Central memory CD4-positive, alpha-beta T cell (primary cell): Measurements from ENCODE around the gene NID2.

Experiments
- DNase-seq: peaks from one replicate; pipeline ENCODE4 v3.0.0; 2022

NID2 gene

DNA sequence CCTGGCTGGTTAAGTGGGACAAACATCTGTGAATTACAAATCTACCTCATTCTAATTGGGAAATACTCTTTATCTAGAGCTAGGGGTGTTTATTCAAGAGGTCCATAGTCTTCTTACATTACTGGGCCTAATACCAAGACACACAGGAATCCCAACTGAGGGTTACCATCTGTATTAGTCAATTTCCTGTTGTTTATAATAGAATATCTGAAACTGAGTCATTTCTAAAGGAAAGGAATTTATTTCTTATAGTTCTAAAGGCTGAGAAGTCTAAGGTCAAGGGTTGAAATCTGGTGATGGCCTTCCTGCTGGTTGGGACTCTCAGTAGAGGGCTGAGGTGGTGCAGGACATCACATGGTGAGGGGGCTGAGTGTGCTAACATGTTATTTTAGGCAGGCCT lies 43.5 kb downstream of the NID2 start:
- DNase-seq: no peak

DNA sequence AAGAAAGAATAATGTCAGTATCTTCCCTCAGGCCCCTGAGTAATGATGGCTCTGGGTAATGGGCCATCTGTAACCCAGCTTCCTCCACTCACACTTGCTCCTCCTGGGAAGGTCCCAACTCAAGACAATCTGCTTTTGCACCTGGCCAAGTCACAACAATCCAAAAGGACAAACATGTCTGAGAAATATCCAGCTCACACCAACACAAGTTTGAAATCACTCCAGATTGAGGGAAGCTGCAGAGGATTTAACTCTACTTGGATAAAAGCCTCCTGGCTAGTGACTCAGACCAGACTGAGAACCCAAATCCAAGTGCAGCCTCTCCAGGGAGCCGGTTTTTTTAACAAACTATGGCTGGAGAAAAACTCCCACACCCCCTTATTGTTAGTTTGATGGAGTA lies 45.3 kb downstream of the NID2 start:
- no peak for DNase-seq

DNA sequence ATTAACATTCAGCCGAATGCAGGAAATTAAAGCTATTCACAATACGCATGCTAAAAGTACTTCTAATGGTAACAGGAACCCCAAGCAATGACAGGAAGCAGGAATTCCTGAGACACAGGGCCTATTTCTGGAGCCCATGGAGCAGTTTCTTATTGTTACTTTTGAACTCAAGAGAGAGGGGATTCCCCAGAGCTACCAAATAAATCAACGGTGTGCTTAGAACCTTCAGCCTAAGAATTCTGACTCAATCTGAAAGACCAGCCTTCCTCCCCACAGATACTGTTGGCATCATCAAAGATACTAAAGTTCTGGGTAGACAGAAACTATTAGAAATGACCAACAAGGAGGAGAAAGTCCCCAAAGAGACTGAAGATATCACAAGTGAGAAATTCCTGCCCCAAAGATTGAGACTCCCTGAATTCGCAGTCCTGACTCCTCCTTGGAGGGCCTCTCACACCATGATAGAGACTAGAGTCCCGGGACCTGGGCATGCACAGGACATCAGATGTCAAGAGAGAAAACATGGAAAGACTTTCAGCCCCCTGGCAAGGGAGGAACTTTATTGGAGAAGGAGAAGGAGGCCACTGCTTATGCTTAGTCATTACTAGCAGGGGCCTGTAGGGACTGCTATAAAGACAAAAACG lies 46.8 kb downstream of the NID2 start:
- DNase-seq: no peak

DNA sequence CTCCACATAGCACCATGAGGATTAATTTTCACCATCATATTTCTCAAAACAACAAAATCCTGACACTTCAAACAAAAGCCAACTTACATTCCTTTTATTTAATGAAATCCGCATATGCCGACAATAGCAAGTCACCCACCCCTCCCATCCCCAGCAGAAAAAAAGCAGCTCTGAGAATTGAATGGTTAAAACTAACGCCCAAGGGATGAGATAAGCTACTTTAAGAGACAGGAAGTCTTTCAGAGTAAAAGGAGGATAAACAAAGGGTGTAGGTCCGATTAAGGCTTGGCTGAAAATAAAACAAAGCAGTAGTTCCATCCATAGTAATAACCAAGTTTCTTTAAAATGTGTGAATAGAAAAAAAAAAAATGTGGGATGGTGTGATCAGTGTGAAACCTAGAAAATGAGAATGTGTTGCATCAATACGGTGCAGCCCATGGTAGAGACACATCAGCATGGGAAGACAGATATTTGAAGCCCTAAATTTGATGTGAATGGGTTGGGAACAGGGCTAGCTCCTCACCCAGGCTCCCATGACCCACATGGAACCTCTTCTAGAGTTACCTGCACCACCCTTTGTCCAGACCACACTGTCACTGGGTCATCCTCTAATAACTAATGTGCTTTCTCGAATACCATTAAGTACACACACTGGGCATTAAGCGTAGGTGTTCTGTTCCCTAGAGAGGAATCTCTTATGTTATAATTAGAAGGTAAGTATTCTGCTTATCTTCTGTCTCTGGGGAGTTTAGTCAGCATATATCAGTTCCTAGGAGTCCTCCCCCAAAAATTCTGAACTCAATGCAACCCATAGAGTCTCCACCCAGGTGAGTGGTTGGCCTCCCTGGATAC lies 47.8 kb downstream of the NID2 start:
- no peak for DNase-seq

DNA sequence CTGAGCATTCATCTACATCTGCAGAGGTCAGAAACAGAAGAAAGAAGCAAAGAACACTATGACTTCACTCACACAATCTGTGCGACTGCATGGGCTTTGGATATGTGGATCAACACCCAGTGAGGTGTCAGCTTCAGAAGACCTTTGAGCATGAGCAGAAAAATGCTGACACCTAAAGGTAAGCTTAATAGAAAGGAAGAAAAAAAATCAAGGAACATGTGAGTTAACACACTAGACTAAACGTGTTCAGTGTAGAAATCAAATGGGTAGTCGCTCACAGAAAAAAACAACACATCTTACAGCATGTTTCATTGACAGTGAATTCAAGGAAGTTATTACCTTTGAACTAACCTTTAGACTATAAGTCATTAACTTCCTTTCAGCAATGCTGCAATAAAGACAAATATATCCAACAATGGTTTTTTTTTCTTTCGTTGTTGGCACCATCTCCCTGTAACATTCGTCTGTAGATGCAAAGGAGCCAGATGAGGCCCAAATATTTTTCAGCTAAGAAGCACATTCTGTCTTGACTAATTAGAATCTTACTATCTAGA lies 48.6 kb downstream of the NID2 start:
- no peak for DNase-seq

DNA sequence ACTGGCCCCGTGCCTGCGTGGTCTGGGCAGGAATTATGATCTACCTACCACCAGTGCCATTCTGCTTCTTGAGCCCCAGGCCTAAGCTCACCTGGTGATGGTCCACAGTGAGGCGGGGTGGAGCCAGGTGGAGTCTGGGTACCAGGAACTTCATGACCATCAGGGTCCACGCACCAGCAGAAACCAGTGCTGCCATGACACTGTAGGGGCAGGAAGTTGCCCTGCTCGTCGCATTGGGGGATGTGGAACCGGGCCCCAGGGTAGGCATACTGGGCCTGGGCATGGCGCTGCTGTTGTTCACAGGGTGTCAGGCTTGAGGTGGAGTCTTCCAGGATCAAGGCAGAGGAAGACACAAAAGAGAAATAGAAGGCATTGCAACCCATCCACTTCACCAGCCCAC lies 49.9 kb downstream of the NID2 start:
- no peak for DNase-seq

DNA sequence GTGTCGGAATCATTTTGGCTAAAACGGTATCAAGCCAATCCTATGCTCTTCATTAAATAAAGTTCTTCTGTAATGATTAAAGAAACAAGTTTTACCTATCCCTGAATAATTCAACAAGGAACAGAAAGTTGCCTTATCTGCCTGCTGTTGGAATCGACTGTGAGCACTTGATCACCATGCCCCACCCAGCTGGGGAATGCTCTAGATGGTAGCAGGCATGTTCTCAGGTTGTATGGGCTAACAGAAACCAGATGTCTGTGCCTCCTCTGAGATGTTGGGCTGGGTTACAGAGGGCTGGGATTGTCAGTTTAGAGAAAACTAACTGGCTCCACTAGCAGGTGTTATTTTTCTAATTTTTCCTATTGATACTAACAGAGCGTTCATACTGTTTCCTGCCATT lies 50.6 kb downstream of the NID2 start:
- no peak for DNase-seq

DNA sequence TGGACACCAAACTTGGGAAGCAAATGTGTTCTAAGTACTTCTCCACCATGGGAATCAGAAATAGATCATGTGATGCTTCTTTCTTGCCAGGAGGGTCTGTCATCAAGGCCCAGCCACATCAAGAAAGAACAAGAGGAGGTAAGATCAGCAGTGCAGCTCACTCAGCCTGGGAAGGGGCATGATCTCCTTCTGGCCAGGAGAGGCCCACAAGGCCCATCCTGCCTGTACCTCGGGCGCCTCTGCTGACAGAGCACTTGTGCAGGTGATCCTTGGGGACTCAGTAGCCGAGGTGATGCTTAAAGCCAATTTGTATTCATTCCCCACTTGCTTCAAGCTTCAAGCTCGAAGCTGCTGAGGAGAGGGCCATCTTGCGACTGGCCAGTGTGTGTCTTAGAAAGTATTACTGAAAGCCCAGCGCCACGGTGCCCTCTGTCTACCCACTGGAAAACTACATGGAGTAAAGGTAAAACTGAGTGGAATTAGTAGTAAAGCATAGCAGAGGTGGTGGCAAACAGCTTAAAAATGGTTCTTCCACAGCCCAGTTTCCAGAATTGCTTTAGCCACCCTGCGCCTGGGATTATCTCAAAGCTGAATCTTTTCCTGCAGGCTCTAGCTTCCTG lies 53.3 kb downstream of the NID2 start:
- DNase-seq: no peak

DNA sequence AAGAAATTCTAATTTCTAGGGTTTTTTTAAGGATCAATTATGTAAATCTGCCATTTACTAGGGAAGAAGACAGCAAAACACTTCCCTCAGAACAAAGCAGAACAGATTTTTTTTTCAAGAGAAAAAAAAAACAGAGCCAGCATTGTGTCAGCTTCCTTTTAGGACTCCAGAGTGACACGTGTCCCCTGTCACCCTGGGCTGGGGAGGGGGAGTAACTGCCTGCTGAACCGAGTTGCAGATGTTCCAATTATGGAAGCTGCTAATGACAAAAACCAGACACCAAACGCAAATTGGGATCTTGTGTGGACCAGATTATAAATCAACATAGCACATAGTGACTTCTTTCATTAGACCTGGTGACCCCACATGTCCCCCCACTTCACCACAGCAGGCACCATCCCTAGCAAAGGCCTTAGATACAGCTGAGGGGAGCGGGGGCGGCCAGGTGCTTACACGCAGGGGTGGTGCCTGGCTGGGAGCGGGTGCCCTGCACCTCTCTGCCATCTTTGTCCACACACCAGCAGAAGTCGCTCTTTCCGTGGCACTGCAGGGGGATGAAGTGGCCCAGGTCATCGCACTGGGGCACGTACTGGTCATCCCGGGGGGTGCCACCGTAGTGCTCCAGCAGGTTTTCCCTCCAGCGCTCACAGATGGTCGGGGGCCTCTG lies 54.1 kb downstream of the NID2 start:
- no peak for DNase-seq

DNA sequence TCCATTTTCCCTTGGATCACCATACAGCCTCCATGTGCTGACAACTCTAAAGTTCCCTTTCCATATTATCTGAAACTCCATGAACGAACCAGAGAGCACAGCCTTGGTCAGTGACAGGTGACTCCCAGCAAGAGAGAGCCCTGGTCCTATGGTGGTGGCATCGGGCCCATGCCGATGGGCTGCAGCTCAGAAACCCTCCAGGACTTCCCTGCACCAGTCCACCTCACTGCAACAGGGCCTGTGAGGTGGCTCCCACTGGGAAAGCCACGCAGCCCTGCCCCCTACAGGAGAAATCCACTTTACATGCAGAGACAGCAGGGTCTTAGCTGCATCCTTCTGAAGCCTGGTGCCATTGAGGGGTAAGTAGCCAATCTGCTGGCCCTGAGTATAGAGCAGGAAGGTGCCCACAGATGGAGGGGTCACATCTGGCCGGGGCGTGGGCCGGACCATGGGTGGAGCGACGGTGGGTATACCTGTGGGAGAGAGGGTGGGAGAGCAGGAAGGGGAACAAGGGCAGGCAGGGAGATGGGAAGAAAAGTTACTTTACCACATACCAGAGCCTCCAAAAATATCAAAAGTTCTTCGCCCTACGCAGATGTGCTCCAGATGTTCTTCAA lies 54.8 kb downstream of the NID2 start:
- DNase-seq: no peak

DNA sequence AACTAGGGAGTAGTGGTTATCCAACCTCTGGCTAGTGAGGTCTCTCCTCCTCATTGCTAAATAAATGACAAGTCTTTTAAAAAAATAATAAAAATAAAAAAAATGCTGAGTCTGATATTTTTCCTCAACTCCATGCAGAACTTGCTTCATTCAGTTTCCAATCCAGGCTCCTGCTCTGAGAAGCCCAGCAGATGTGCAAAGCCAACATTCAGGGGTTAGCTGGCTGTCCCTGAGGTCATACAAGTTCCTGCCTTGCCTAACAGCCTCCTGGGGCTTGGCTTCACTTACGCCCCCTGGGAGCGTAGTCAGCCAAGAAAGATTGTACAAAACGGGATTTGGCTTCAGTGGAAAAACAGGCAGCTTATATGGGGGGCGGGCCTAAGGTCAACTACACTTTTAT lies 56.2 kb downstream of the NID2 start:
- no peak for DNase-seq

DNA sequence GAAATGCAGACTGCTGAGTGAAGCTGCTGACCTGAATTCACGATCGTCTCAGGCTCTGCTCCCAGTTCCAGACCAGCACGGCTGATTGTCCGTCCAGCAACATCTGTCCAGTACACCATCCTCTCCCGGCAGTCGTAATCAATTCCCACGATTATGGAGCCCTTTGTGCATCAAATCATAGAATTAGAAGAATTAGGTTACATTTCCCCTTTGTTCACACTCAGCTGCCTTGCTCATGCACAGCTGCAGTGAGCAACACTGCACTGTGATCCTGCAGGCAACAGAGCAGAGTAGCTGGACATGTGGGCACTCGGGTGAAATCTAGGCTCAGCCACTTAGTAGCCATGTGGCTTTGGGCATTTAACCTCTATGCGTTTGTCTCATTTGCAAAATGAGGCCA lies 57.3 kb downstream of the NID2 start:
- DNase-seq: no peak

DNA sequence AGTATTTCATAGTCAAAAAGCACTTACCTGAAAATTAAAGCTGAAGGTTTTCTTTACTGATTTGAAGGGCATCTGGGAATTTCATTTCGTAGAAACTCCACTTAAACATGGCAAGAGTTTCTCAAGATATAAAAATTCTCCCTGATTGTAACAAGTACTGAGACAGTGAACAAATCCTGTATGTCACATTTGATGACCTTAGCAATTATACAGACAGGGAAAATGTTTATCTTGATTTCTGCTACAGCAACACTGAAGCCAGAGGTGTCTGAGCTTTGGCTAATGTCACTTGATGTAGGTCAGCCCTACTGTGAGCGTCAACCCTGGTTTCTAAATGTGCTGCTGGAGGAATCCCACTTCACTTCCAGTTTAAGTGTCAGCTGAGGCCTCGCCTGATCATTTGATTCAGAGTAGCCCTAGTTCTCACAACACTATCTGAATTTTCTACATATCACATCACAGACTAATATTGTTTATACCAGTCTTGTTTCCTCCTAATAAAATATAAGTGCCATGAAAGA lies 58.6 kb downstream of the NID2 start:
- no peak for DNase-seq

DNA sequence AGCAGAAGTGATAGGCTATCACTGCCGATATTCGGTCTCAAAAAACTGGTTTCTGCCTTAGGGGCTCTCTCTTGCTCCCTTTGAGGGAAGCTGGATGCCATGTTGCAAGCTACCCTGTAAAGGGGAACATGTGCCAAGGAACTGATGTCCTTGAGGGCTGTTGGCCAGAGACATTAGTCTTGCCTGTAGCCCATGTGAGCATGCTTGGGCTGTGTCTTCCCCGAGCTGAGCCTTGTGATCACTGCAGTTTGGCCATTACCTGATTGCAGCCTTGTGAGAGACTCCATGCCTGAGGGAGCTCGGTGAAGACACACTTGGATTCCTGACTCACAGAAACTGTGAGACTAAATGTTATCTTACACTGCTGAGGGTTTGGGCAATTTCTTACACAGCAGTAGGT lies 60.7 kb downstream of the NID2 start:
- no peak for DNase-seq

DNA sequence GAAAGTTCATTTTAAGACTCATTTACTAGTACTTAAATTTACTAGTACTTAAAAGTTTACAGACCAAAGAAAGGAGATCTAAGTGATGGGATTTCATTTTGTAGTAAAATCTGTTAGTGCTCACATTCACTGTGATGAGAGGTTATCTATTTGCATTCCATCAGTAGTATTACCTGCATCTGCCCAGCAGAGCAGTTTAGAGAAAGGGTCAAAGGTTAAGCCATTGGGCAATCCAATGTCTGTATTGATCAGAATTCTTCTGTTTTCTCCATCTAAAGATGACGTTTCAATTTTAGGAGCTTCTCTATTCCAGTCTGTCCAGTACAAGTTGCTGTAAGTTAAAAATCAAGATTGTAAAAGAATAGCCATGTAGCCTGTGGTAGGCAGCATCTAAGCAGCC lies 61.2 kb downstream of the NID2 start:
- no peak for DNase-seq

DNA sequence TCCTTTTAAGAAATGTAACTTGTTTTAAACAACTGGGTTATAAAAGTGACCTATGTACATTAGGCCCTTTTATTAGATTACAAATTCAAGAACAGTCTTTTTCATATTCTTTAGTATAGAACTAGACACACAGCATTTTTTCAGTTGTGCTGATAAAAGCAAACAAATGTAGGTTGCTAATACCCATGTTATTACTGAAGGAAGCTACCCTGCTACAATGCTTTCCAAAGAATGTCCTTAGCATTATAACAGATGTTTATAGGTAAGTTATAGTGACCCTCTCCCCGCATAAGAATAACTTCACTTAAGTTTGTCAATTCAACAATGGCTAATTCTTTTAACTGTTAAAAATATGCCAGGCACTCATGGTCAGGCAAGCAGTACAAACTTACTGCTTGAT lies 61.6 kb downstream of the NID2 start:
- no peak for DNase-seq

DNA sequence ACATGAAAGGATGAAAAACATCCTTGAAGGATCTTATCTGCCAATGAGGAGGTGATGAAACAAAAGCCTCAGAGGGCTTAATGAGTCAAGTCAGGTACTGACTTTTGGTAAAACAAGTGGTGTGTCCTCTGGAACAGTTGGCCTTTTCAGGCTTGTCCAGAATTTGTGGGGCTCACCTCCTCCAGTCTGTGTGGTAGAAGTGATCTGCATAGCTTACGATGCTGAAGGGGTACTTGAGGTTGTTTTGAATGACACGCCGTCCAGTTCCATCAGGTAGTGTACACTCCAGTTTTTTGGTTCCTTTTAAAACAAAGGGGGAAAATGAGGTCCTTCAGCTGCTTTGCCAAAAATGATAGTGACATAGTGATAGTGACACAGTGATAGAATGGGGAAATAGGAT lies 62.5 kb downstream of the NID2 start:
- DNase-seq: no peak

DNA sequence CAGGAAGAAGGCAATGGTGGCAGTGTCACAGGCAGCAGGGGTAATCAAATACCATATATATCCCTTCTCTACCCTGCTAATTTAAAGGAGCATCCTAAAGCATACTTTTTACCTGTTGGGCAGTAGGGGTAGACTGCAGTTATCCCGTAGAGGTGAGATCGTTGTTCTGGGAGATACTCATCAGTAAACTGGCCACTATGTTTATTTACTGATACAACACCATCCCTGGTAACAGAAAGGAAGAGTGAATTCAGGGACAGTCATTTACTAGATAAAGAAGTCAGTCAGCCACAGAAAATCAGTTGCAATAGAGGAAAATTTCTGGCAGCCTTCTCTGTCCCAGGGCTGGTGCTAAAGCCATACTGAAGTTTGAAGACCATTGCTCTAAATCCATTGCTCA lies 63.2 kb downstream of the NID2 start:
- DNase-seq: no peak

DNA sequence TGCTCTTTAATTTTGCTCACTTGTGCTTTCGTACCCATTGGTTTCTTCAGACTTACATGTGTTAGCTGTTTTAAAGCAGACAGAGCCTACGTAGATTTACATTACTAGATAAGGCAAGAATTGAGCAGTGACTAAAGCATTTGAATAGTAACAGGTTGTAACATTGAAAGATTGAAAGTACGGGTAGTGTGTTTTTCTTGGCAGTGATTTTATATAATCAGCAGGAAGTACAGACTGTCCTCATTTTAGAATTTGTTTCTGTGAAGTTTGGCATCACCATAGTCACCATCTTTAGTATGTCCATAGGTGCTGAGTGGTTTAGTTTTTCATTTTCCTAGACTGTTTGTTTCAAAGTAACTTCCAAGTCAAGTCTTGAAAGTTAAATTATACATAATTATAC lies 65.5 kb downstream of the NID2 start:
- DNase-seq: no peak

DNA sequence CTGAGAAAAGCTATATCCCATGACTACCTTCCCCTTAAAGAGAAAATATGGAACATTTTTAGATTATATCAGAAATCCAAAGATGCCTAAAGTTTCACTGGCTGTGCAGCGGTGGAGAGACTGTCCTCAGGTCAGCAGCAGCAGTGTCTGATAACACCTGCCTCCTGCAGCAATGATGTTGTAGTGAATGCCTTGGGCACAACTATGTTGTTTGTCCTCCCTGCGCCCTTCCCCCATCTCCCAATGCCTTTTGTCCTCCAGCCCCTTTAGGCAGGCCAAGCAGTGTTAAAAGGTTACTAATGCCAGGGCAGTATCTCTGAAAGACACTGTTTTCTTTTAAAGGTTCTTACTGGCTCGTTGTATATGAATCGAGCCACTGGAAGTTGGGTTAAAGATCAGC lies 66.3 kb downstream of the NID2 start:
- DNase-seq: no peak

DNA sequence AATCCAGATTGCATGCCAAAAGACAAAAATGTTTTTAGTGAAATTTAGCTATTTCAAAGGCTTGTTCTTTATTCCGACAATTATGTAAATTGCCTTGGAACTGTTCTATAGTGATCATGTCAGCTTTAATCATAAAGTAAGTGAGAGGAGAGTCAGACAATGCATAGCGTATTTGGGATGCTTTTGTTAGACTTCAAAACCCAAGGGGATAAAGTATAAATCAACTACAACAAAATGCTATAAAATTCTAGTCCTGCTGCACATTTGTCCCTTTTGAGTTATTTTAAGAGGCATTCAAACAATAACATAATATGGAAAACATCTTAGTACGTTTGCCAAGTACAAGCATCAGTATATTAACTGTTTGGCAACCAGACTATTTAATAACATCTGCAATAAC lies 68.2 kb downstream of the NID2 start:
- DNase-seq: no peak

DNA sequence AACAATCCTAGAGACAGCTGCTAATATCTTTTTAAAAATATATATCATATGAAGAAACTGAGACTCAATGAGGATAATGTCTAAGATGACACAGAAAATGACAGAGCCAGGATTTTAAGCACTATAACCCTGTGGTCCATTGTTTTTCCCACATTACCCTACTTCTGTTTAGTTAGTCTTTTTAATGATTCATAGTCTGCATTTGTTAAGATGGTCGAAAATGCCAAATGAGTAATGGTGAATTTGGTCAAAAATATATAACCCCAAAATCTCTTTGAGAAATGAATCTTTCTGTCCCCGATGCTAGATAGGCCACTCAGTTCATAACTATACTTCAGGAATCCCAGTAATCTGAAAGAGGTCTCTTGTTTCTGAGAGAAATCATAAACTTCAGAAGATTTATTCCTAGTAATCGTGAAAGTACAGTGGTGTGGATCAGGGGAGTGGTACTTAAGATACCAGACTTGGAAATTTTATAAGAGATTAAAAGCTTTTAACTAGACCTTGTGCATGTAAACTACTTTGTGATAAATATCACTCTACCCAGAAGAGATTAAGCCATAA lies 68.8 kb downstream of the NID2 start:
- no peak for DNase-seq
